Activated T-cell treated with anti-CD3 and anti-CD28 coated beads, Interleukin-2, amount 50 U/mL, for 72 hours (primary cell): Measurements from ENCODE around the gene KCNG2. TPM values are rescaled to one million over a fixed set of nuclear protein-coding genes. Genes with fewer than 3 reads are reported as not detected.

Experiments
- ATAC-seq, 2 donors: fragments of 150-1000 bp; cut with Tn5 transposase; replicated peaks in 1 of 2; 2 replicates each; pipeline ENCODE4 v1.10.0; 2021; ENCODE audit warnings: moderate library complexity in 2 of 2, mild to moderate bottlenecking in 1 of 2
- DNase-seq, 2 donors: peaks; one replicate each; pipeline ENCODE4 v3.0.0; 2021 to 2022; ENCODE audit warnings: mixed read lengths in 1 of 2
- H3K27ac Mint-ChIP-seq: one replicate; pipeline ENCODE4 v1.8.0; 2022; ENCODE audit warnings: mild to moderate bottlenecking, moderate library complexity, mixed read lengths
- H3K27me3 Mint-ChIP-seq: one replicate; pipeline ENCODE4 v1.8.0; 2022; ENCODE audit warnings: low read depth, mixed read lengths
- H3K36me3 Mint-ChIP-seq, 2 donors: one replicate each; pipeline ENCODE4 v1.8.0; 2022; ENCODE audit warnings: mixed read lengths in 2 of 2, mild to moderate bottlenecking in 1 of 2; ENCODE audit not compliant: insufficient read depth in 2 of 2
- H3K4me1 Mint-ChIP-seq: one replicate; pipeline ENCODE4 v1.8.0; 2022; ENCODE audit warnings: low read depth, mixed read lengths
- H3K4me3 Mint-ChIP-seq, 2 donors: one replicate each; pipeline ENCODE4 v1.8.0; 2022; ENCODE audit warnings: mild to moderate bottlenecking in 2 of 2, mixed read lengths in 2 of 2, moderate library complexity in 2 of 2
- H3K9me3 Mint-ChIP-seq, 2 donors: one replicate each; pipeline ENCODE4 v1.8.0; 2022; ENCODE audit warnings: mixed read lengths in 2 of 2
- total RNA-seq, 2 donors: library from RNA; stranded (reverse); gene quantifications; one replicate each; pipeline ENCODE4 v1.2.3, GENCODE V29; 2022

Gene KCNG2
- total RNA-seq, 2 donors from 2014 or later = not detected

DNA sequence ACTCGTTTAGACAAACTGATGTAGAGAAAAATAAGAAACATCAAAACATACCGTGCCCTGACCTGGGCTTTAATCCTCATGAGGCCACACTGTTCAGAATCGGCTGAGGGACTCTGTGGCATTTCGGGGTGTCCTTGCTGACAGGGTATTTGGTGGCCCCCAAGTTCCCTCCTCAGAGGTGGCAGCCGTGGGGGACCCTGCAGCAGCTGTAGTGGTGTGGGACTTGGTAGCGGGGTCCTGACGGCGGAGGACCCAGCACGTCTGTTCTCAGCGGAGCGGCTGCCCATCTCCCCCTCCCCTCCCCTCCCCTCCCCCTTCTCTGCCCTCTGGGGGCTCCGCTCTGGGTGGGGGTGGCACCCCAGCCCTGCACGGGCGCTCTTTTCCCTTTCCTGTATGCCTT, 18.4 kb downstream of the KCNG2 start:
- Mint-ChIP-seq H3K4me1 (no peaks in the 10 kb centered on the region), H3K9me3 (no peaks in the 10 kb centered on the region), H3K27ac (no peak overlapping the region), H3K36me3 (no peaks in the 10 kb centered on the region), H3K27me3 (peaks cover 23% of the 10 kb centered on the region), H3K4me3 (no peak overlapping the region)
- no peak for DNase-seq
- no peak for ATAC-seq

DNA sequence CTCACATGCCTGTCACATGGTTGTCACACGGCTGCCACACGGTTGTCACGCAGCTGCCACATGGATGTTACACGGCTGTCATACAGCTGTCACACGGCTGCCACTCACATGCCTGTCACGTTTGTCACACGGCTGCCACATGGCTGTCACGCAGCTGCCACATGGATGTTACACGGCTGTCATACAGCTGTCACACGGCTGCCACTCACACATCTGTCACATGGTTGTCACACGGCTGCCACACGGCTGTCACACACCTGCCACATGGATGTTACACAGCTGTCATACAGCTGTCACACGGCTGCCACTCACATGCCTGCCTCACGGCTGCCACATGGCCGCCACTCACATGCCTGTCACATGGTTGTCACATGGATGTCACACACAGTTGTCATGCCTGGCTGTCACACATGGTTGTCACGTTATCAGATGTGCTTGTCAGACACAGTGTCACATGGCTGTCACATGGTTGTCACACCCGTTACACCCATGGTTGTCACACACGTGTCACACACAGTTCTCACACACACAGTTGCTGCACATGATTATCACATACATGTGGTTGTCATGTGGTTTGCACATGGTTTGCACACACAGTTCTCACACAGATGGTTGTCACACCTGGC, 19.4 kb downstream of the KCNG2 start:
- DNase-seq (no peak), ATAC-seq (no peak)
- Mint-ChIP-seq H3K36me3 (no peaks in the 10 kb centered on the region), H3K27ac (no peak overlapping the region), H3K27me3 (peaks cover 15% of the 10 kb centered on the region), H3K4me1 (no peaks in the 10 kb centered on the region), H3K4me3 (no peak overlapping the region), H3K9me3 (no peaks in the 10 kb centered on the region)

DNA sequence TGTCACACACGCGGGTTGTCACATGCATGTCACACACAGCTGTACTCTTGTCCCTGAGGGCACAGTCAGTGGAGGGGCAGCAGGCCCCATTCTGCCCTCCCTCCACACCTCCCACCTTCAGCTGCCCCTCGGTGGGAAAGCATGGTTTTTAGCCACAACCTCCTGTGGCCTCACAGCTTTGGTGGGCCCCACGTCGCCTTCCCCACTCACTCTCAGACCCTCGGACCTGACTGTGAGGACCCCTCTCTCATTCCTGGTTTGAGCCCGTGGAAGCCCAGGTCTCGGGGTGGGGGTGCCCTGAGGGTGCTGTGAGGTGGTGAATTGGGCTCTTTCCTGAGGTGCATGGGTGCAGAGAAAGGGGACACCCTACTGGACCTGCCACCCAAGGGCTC, 19.9 kb downstream of the KCNG2 start:
- H3K36me3 Mint-ChIP-seq = no peaks in the 10 kb centered on the region
- ATAC-seq (no peak), DNase-seq (no peak)
- H3K27ac Mint-ChIP-seq = no peak overlapping the region
- H3K4me1 Mint-ChIP-seq = no peaks in the 10 kb centered on the region
- no peak overlapping the region for H3K4me3 Mint-ChIP-seq
- H3K27me3 Mint-ChIP-seq = peaks cover 15% of the 10 kb centered on the region
- no peaks in the 10 kb centered on the region for H3K9me3 Mint-ChIP-seq

DNA sequence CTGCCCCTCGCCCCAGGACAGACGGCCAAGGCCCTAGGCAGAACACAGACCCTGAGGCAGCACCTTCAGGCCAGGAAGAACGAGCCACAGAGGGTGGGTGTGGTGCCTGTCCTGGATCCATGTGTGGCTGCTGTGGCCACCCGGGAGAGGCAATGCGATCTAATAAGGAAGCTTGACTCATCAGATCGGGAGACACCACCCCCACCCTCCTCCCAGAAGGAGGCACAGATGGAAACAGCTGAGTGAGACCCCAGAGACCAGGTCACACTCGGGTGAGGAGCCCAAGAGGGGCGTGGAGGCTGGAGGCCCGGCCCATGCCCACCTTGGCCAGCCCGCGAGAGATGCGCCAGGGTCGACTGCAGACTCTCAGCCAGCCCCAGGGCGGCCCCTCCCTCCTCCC, 20.3 kb downstream of the KCNG2 start:
- ATAC-seq (no peak), DNase-seq (no peak)
- H3K36me3 Mint-ChIP-seq = no peaks in the 10 kb centered on the region
- H3K4me1 Mint-ChIP-seq = no peaks in the 10 kb centered on the region
- H3K4me3 Mint-ChIP-seq = no peak overlapping the region
- H3K9me3 Mint-ChIP-seq = no peaks in the 10 kb centered on the region
- peaks cover 15% of the 10 kb centered on the region for H3K27me3 Mint-ChIP-seq
- H3K27ac Mint-ChIP-seq = no peak overlapping the region

DNA sequence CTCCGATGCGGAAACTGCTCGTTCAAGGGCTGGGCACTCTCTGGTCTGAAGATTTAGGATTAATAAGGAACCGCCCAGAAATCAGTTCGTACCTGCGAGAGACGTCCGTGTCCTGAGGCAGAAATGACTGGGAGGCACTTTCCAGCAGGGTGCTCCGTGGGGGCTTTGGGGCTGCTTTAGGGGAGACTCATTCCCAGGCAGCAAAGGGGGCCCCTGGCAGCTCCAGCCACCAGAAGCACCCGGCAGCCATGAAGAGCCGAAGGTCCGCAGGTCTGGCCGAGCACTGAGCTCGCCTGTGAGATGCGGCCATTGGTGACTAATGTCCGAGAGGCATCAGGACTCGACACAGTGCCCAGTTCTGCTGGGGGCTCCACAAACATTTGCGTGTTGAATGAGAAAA, 20.9 kb downstream of the KCNG2 start:
- Mint-ChIP-seq H3K27me3 (peaks cover 15% of the 10 kb centered on the region), H3K4me3 (no peak overlapping the region), H3K4me1 (no peaks in the 10 kb centered on the region), H3K9me3 (no peaks in the 10 kb centered on the region), H3K36me3 (no peaks in the 10 kb centered on the region), H3K27ac (no peak overlapping the region)
- no peak for DNase-seq
- no peak for ATAC-seq

DNA sequence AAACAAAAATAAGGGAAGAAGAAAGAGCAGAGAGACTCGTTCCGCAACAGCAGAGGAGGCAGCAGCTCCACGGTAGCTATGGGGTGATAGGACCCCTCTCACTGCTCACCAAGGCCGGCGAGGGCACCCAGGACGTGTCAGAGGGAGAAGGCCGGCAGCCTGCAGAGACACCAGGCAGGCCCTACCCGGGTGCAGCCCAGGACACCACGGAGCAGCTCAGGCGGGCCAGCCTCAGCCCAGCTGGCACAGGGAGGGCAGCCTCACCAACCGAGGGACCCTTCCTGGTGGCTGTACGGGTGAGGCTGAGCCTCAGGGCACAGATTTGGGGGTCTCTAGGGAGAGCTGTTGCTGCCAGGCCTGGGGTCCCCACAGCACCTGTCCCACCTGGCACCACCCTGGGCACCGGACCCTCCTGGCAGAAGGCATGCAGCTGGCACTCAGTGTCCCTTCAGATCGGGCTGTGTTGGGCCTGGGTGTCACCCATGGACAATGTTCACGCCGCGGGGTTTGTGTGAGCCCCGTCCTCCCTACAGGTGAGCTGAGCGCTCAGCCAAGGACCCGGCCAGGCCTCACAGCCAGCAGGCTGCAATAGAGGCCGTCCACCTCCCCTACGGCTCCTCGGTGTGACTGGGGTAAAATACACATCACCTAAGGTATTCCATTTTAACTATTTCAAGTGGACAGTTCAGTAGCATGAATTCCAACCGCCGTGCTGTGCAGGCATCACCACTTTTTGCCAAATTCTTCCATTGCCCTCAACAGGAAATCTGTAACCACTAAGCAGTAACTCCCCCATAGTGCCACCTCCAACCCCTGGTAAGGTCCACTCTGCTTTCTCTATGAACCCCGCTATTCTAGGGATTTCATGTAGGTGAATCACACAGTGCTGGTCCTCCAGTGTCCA, 21.6 kb downstream of the KCNG2 start:
- H3K27ac Mint-ChIP-seq = no peak overlapping the region
- H3K36me3 Mint-ChIP-seq = no peaks in the 10 kb centered on the region
- no peak for DNase-seq
- no peaks in the 10 kb centered on the region for H3K9me3 Mint-ChIP-seq
- ATAC-seq = no peak
- no peak overlapping the region for H3K4me3 Mint-ChIP-seq
- no peaks in the 10 kb centered on the region for H3K4me1 Mint-ChIP-seq
- H3K27me3 Mint-ChIP-seq = peaks cover 15% of the 10 kb centered on the region

DNA sequence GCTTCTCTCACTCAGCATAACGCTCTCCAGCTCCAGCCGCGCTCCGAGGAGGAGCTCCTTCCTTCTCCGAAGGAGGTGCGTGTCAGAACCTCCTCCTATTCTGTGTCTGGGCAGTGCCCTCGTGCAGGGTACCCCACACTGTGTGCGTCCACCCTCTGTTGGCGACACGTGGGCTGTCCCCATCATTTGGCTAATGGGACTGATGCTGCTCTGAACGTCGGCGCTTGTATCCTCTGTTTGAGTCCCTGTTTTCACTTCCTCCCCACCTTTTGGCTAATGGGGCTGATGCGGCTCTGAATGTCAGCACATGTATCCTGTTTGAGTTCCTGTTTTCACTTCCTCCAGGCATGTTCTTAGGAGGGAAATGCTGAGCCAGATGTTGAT, 22.2 kb downstream of the KCNG2 start:
- Mint-ChIP-seq H3K4me3 (no peak overlapping the region), H3K9me3 (no peaks in the 10 kb centered on the region), H3K27ac (no peak overlapping the region), H3K36me3 (no peaks in the 10 kb centered on the region), H3K27me3 (peaks cover 15% of the 10 kb centered on the region), H3K4me1 (no peaks in the 10 kb centered on the region)
- ATAC-seq (no peak), DNase-seq (no peak)

DNA sequence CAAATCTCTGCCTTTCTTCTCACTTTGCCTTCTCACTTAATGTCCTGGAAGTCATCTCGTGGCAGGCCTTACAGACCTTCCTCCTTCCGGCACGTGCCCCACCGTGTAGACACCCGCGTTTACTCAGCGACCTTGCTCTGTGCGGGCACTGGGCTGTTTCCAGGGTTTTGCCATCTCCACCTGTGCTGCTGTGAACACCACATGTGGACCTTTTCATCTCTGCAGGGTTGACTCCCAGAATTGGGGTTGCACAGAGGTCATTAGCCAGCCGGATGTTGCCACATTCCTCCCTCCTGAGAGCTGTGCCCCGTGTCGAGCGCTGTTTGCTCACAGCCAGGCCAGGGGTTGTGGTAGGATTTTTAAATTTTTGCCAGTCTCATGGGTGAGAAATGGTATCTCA, 25.4 kb downstream of the KCNG2 start:
- ATAC-seq (no peak), DNase-seq (no peak)
- H3K4me3 Mint-ChIP-seq = no peak overlapping the region
- H3K27ac Mint-ChIP-seq = no peak overlapping the region
- no peaks in the 10 kb centered on the region for H3K9me3 Mint-ChIP-seq
- peaks cover 15% of the 10 kb centered on the region for H3K27me3 Mint-ChIP-seq
- H3K4me1 Mint-ChIP-seq = no peaks in the 10 kb centered on the region
- H3K36me3 Mint-ChIP-seq = no peaks in the 10 kb centered on the region

DNA sequence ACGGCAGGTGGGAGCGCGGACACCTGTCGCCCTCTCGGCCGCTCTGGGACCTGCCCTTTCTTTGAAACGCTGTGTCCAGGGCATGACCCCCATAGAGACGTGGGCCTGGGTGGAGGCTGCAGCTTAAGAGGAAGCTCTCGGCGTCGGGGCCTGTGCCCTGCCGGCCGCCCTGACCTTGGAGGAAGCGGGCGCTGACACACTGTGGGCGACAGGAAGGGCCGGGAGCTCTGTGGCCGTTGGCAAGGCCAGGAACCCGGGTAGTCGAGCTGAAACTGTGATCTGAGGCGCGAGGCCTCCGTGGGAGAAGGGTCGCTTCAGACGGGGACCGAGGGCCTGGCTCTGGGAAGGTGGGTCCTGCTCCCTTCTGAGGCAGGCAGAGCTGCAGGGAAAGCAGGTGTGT, 28.2 kb downstream of the KCNG2 start:
- ATAC-seq (no peak), DNase-seq (no peak)
- no peak overlapping the region for H3K4me3 Mint-ChIP-seq
- no peaks in the 10 kb centered on the region for H3K9me3 Mint-ChIP-seq
- H3K36me3 Mint-ChIP-seq = no peaks in the 10 kb centered on the region
- no peak overlapping the region for H3K27ac Mint-ChIP-seq
- peaks cover under 1% of the 10 kb centered on the region for H3K27me3 Mint-ChIP-seq
- no peaks in the 10 kb centered on the region for H3K4me1 Mint-ChIP-seq

DNA sequence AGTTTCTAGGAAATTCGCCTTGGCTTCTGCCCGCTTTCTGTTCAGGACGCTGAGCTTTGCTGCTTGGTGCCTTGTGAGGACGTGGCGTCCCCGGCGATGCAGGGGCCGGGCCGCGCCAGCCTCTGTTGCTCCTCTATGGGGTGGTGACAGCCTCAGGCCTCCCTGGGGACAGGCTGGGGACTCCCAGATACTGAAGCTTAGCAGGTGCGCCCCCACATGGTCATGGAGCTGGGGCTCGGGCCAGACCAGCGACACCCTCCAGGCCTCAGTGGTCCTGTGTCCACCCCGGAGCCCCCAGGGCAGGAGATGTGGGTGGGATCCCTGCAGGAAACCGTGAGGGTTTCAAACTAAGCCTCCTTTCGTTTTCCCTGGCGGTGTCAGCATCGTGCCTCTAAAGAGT, 29.2 kb downstream of the KCNG2 start:
- Mint-ChIP-seq H3K36me3 (no peaks in the 10 kb centered on the region), H3K27ac (no peak overlapping the region), H3K27me3 (no peaks in the 10 kb centered on the region), H3K4me1 (no peaks in the 10 kb centered on the region), H3K9me3 (no peaks in the 10 kb centered on the region), H3K4me3 (no peak overlapping the region)
- ATAC-seq (no peak), DNase-seq (no peak)

DNA sequence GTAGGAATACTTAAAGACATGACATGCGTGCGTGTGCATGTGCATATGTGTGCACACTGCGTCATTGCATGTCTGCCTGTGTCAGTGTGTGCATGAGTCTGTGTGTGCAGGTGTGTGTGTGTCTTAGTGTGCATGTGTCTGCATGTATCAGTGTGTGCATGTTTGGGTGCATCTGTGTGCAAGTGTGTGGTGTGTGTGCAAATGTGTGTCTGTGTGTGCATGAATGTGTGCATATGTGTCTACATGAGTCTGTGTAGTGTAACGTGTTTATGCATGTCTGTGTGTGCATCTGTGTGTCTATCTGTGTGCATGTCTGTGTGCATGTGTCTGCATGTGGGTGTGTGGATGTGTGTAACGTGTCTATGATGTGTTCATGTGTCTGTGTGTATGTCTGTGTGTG, 30.5 kb downstream of the KCNG2 start:
- Mint-ChIP-seq H3K27ac (no peak overlapping the region), H3K9me3 (no peaks in the 10 kb centered on the region), H3K27me3 (no peaks in the 10 kb centered on the region), H3K36me3 (no peaks in the 10 kb centered on the region), H3K4me3 (no peak overlapping the region), H3K4me1 (no peaks in the 10 kb centered on the region)
- DNase-seq (no peak), ATAC-seq (no peak)

DNA sequence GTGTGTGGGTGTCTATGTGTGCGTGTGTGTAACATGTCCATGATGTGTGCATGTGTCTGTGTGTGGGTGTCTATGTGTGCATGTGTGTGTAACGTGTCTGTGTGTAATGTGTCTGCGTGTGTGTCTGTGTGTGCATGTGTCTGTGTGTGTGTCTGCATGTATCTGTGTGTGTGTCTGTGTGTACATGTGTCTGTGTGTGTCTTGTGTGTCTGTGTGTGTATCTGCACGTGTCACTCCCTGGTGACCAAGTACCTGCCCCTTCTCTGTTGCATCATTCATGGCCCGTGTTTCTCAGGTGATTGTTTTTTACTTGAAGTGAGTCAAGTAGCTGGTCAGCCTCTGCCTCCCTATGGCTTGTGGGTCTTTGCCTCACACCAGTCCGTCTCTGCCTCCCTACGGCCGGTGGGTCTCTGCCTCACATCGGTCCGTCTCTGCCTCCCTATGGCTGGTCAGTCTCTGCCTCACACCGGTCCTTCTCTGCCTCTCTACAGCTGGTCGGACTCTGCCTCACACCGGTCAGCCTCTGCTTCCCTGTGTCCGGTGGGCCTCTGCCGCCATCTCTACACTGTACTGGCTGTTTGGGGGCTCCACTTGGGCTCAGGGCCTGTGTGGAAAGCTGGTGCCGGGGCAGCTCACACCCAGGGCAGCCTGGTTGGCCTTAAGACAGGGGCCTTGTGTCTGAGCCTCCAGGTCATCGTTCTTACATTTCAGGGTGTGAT, 31.6 kb downstream of the KCNG2 start:
- no peak for DNase-seq
- no peak for ATAC-seq
- H3K9me3 Mint-ChIP-seq = no peaks in the 10 kb centered on the region
- no peak overlapping the region for H3K27ac Mint-ChIP-seq
- no peaks in the 10 kb centered on the region for H3K4me1 Mint-ChIP-seq
- no peak overlapping the region for H3K4me3 Mint-ChIP-seq
- no peaks in the 10 kb centered on the region for H3K27me3 Mint-ChIP-seq
- no peaks in the 10 kb centered on the region for H3K36me3 Mint-ChIP-seq

DNA sequence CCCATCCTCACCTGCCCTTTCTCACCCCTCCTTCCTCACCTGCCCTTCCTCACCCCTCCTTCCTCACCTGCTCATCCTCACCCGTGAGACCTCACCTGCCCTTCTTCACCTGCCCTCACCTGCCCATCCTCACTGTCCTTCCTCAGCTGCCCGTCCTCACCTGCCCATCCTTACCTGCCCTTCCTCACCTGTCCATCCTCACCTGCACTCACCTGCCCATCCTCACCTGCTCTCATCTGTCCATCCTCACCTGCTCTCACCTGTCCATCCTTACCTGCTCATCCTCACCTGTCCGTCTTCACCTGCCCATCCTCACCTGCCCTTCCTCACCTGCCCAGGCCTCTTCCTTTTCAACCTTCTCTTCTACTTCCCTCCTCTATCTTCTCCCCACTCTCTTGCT, 34.4 kb downstream of the KCNG2 start:
- Mint-ChIP-seq H3K36me3 (no peaks in the 10 kb centered on the region), H3K27ac (no peak overlapping the region), H3K4me3 (no peak overlapping the region), H3K27me3 (peaks cover 15% of the 10 kb centered on the region), H3K9me3 (peaks cover 2 to 7% of the 10 kb centered on the region in 2 donors), H3K4me1 (no peaks in the 10 kb centered on the region)
- ATAC-seq = no peak
- DNase-seq = no peak
